Activated naive CD4-positive, alpha-beta T cell treated with Interleukin-2 at 50 U/mL for 16 hours (primary cell): Measurements from ENCODE around the gene STUB1.

Experiments
- DNase-seq: peaks from one replicate; pipeline ENCODE4 v3.0.0-alpha.2; 2020

The STUB1 gene

DNA sequence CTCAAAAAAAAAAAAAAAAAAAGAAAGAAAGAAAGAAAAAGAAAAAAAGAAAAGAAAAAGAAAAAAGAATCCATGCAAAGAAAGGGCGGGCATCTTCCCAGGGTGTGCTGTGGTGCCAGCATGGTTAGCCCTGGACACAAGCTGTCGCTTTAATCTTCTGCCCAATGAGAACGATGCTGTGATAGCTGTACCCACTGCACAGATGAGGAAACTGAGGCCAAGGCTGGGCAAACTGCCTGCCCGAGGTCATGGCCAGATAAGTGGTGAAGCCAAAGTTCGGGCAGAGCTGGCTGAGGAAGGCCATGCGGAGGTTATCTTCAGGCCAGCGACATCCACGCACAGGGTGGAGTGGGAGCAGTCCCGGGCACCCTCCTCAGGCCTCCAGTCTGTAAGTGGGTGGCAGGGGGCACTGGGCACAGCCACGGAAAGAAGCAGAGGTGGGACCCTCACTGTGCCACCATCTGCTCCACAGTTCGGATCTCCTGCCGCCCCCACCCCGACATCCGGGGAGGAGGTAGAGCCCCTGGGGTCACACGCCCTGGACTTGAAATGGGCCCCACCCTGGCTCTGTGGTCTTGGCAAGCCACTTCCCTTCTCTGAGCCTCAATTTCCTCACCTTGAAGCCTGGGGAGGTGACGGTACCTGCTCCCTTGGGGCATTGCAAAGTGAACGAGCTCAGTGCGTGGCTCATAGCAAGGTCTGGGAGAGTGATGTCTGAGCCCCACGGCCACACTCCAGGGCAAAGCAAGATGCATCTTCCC, 18.9 kb downstream of the STUB1 start:
- DNase-seq = no peak

DNA sequence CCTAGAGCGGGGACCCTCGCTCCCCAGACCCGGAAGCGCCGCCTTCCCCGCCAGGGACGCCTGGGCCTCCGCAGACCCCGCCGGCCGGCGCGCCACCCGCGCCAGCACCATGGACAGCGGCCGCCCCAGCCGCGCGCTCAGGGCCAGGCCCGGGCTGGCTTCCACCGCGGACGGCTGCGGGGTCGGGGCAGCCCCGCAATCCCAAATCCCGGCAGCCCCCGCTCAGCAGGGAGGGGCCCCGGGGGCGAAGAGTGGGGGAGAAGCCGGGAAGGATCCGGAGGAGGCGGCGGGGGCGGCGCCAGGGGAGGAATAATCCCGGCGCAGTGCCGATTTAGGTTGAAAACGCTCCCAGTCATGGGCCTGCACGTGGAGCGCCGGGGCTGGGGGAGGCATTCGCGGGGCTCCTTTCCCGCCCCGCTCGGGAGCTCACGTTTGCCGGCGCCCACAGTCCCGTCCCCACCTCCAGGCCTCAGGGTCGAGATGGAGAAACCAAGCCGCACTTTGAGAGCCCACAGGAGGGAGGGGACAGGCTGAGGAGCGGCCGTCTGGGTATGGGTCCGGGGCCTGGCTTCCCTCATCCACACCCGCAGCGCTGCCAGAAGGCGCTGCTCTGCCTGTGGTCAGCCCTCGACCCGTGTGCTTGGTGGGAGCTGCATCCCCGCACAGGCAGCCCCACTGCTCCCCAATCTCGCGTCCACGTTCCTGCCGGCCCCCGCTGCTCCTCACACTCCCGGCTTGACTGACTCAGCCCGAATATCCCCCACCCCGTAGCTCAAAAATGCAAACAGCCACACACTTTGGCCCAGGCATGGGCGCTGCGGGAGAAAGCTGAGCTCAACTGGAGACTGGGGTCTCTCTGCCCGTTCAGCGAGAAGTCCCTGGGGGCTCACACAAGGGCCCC, 20.7 kb downstream of the STUB1 start:
- peak; percentile 60 for DNase-seq

DNA sequence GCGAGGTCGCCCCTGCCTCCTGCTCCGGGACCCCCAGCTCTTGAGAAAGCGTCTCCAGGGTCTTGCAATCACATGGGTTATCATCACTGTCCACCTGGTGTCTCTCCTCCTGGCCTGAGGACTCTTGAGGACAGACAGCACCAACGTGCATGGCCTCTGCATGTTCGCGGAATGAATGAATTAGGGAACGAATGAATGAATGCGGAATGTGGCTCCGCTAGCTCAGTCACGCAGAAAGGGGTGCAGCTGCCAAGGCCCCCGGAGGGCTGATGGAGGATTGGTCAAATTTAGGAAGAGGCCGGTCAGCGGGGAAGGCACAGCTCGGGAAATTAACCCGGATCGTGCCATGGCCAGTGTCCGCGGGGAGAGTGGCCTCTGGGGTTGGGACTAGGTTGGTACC, 22.1 kb downstream of the STUB1 start:
- DNase-seq = no peak

DNA sequence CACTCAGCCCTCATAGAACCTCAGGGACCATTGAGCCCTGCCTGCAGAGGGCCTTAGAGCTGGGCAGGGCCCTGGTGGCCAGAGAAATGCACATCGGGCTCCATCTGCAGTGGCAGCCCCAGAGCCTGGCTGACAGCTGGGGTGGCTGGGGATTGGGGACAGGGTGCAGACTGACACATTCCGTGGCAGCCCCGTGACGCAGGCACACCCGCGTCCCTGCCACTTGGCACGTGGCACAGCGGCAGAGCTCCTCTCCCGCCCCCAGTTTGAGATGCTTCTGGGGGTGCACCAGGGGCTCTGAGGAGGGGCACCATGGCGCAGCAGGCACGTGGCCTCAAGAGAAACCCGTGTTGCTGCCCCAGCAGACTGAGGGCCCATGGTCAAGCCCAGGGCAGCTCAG, 23.2 kb downstream of the STUB1 start:
- no peak for DNase-seq

DNA sequence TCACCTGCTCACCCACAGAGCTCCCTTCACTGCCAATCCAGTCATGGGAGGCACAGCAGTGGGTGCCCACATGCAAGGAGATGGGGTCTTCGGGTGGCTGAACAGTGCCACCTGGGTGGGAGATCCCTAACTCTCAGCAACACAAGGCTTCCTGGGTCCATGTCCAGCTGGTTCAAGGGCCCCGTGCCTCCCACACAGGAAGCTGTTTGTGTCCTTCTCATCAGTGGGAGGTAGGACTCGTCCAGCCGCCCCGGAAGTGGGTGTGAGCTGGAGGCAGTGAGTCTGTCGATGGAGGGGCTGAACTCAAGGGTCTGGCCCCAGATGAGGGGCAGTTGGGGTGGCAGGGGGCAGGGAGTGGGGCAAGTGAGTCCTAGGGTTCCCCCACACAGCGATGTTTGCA, 23.8 kb downstream of the STUB1 start:
- no peak for DNase-seq

DNA sequence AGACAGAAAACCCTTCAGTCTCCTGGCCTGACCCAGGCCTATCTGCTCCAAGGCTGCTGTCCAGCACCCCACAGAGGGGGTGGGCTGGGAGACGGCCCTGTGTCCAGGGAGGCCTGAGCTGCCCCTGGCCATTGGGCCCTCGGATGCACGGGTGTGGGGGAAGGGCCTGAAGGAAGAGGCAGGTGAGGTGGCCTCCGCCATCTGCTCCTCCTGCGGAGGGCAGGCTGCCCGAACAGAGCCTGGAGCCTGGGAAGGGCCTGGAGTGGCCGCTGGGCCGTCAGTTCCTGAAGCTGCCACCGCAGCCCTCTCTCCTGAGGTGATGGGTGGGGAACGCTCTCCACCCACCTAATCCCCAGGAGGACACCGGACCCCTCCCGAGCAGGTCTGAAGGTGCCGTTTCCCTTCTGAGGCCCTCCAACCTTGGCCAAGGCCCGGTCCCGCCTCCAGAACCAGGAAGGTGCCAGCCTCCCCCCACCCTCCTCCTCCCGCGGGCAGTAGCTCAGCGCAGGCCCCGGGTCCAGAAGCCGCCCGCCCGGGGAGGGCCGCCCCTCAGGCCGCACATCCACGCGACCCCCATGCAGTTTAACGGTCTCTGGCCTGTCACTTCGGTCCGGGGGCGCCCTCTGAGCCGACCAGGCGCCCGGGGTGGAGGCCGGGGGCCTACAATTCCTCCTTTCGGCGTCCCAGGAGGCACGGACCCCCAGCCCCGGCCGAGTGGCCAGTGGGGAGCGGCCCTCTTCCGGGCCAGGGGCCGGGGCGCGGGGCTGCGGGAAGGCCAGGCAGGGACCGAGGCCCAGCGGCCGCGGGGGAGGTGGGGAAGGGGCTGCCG, 24.6 kb downstream of the STUB1 start:
- no peak for DNase-seq

DNA sequence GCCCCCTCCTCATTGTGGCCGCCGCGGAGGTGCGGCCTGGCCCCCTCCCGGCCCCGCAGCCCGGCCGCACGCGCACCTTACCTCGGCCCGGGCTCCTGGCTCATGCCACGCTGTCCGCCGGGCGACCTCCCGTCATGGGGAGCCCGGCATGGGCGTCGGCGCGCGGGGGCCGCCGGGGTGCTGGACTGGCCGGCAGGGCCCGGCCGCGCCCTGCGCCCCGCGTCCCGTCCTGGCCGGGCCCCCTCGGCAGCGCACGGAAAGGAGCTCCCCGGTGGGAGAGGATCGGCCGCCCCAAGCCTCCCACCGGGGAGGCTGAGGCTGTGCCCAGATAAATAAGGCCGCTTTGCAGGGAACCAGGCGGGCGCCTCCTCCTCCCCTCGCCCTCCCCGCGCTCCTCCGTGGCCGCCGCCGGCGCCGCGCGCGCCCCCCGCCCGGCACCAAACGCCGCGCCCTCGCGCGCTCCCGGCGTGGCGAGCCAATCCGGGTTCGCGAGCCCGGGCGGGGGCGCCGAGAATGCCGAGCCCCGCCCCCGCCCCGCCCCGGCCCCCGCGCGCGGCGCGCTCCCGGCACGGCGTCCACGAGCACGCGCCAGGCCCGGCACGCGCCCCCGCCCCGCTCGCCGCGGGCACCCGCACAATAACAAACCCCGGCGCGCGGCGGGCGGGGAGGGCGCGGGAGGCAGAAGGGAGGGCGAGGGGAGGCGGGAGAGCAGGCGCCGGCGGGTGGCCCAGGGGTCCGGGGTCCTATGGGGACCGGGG, 25.4 kb downstream of the STUB1 start, which contains the start of gene FBXL16:
FBXL16 (minus strand) TSS at position 371 of the 758 bp plus-strand sequence. CDS start 8,396 bp downstream, outside the sequence.
- DNase-seq = no peak

DNA sequence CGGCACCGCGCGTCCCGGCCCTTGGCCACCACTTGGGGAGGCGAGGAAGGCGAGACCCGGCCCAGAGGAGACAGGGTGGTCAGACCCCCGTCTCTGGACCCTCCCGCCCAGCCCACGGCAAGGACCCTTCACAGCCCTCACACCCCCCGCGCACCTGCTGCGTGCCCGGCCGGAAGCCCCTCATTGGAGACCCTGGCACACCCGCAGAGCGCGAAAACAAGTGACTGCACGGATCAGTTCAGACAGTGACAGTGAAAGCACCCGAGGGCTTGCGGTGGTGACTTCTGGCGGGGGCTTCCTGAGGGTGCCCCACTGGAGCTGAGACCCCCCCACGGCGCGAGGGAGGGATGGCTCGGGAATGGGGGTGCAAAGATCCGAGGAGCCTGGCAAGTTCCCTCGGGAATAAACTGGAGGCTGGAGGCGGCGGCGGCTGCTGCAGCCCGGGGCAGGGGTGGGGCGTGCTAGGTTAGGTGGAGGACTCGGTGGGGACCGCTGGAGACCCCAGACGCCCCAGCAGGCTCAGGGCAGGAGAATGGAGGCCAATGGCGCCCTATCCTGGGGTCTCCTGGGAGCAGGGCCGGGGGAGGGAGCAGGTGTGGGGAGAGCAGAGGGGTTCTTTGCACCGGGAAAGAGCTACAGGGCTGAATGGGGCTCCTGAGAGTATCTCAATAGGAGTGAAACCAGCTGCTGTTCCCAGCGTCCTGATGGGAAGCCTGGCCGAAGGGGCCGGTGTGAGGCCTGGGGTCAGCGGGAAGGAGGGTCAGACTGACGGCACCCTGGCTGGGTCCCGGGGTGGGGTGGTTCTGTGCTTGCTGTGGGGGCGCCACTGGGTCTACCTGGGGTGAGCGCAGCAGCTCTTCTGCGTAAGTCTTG, 26.2 kb downstream of the STUB1 start:
- no peak for DNase-seq

DNA sequence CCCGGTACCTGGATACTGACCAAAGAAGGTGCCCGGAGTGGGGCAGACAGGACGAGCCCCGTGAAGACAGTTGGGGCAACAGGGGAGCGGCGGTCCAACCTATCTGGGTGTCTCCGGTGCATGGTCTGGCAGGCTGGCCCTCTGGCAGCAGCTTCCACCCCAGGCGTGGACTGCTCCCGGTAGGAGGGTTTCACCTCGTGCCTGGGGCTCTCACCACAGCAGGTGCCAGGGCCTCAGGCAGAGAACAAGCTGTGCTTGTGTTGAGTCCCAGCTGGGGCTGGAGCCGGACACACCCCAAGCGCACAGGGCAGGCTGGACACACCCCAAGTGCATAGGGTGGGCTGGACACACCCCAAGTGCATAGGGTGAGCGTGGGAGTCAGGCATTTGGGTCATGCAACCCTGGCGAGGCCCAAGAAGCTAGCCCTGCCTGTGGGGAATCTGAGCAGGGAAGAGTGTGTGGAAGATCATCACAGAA, 26.9 kb downstream of the STUB1 start:
- no peak for DNase-seq

DNA sequence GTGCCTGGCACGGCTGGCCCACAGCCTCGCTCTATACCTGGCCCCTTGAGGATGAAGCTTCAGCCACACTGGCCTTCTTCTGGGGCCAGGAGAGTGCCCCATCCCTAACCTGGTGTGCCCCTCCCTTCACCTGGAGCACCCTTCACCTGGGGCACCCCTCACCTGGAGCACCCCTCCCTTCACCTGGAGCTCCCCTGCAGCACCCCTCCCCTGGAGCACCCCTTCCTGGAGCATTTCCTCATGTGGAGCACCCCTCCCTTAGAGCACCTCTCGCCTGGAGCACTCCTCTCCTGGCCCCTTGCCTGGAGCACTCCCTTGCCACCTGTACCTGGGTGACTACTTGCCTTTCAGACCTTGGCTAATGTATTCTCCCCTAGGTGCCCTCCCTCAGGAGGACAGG, 27.8 kb downstream of the STUB1 start:
- no peak for DNase-seq

DNA sequence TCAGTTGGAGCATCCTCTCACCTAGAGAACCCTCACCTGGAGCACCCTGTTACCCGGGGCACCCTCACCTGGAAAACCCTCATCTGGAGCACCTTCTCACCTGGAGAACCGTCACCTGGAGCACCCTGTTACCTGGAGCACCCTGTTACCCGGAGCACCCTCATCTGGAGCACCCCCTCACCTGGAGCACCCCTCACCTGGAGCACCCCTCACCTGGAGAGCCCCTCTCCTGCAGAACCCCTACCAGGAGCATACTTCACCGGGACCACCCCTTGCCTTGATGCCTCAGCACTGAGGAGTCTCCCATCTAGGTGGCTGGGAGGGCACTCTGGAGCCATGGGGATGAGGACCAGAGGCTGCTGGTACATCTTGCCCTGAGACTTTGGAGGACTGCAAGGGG, 28.7 kb downstream of the STUB1 start:
- DNase-seq = no peak

DNA sequence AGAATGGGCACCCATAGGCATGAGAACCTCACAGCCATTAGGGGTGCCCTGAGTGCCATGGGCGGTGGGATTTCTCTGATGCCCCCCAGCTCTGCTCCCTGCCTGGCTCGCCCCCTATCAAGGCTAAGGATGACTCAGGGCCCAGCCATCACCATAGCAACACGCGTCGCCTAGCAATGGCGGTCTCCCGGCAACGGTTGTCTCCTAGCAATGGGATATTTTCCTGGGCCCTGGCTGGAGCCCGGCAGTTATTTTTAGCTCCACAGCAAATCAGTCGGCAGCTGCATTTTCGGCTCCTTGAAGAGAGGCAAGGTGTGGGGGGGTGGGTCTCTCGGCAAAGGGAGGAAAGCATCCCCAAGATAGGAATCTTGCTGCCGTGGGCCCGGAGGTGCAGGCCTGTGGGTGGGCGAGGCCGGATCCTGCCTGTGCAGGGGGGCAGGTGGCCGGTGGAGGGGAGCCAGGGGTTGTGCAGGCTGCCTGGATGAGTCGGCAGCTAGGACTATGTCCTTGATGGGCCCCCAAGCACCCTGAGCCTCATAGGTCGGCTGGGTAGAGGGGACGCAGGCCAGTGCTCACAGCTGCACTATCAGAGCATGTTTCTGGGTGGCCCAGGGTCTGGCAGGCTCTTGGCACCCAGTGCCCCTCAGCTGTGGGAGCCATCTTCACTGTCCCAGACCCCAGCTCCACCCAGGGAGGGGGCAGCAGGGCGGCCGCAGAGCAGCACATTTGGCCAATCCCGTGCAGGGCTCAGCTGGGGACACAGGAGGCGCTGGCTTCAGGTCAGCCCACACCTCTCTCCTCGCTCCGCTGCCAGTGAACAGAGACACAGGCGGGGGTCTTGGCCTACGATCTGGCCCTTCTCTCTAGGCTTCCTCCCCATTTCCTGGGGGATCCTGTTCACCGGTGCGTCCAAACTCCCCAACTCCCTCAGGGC, 29.6 kb downstream of the STUB1 start:
- DNase-seq = no peak

DNA sequence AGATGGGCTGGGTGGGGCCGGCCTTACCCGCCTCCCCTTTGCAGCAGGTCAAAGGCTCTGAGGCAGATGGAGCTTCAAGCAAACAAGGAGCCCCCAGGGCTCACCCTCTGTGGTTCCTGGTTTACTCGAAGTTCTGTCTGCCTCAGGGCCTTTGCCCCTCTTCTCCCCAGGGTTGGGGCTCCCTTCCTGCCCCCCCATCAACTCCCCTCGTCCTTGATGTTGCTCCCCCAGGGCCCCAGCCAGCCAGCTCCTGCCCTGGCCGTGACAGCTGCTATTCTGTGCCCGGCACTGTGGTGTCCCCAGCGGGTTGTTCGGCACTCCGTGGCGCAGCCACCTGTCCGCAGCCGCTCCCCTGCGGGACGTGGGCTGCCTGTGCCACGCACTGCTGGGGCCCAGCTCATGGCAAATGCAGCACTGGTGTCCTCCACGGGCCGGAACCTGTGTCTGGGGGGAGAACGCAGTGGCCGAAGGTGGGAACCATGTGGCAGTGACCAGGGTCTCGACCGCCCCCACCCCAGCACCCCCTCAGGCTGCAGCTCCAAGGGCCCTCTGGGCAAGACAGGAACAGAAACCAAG, 30.4 kb downstream of the STUB1 start:
- DNase-seq = no peak

DNA sequence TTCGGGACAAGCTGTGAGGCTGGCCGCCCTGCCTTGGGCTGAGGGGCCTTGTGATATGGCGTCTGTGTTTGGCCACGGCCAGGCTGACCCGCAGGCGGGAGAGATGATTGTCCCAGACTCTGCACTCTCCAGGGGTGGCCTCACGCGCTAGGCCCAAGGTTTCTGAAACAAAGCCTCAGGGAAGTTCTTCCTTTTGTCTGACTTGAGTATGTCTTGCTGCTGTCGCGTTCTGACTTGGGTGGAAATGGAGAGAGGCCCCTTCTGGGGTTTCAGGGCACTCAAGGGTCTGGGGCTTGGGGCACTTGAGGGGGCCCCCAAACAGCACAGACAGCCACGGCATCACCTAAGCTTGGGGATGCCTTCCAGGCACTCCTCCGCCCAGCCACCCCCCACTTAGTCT, 30.9 kb downstream of the STUB1 start:
- DNase-seq = no peak

DNA sequence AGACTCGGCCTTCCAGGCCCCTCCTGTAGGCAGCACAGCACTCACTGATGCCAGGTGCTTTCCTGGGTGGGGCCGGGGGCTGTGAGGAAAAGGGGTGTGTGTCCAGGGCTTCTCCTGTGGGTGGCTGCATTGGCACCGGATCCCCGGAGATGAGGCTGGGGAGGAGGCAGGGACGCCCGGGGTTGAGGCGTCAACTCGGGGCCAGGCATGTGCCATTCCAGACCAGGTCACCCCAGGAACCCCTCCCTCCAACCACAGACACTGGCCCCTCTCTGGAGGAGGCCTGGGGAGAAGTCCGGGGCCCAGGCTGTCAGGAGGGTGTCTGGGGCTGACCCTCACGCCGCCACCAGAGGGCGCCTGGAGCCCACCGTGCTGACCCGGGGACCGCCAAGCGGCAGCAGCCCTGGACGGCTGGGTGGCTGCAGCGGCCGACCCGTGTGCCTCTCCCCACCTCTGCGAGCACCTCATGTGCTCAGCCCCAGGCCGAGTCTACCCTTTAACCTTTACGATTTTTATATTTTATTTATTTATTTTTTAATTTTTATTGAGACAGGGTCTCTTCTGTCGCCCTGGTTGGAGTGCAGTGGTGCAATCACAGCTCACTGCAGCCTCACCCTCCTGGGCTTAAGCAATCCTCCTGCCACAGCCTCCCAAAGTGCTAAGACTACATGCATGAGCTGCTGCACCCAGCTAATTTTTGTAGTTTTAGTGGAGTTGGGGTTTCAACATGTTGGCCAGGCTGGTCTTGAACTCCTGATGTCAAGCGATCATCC, 31.5 kb downstream of the STUB1 start:
- peak; percentile 82 for DNase-seq

DNA sequence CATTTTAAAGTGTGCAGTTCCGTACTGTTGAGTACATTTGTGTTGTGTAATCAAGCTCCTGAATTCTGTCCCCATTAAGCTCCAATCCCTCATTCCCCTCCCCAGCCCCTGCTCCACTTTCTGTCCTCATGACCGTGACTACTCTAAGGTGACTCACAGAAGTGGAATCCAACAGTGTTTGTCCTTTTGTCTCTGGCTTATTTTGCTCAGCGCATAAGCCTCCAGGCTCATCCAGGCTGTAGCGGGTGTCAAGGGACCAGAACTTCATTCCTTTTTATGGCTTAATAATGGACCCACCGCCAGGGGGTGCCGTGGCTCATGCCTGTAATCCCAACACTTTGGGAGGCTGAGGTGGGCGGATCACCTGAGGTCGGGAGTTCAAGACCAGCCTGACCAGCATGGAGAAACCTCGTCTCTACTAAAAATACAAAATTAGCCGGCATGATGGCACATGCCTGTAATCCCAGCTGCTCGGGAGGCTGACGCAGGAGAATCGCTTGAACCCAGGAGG, 32.6 kb downstream of the STUB1 start:
- peak; percentile 50 for DNase-seq

DNA sequence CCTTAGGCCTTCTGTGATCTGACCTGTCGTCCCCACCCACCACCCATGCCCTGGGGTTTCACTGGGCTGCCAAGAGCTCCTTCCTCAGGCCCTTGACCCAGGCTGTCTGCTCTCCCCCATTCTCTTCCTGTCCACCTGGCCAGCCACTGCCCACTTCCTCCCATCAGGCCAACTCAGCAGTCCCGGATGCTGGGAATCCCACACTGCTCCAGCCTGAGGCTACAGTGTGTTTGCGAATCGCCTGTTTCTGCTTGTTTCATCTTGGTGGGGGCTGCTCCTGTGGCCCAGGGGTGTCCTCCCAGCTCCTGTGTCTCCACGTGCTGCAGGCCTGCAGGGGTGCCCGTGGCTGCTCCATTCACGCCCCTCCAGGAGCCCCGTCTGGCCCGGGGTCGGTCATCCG, 33.9 kb downstream of the STUB1 start:
- no peak for DNase-seq
